Measurements from ENCODE around the gene SEC16A. TPM values are rescaled to one million over a fixed set of nuclear protein-coding genes. Genes with fewer than 3 reads are reported as not detected.

Gene SEC16A
- total and polyA plus RNA-seq, 2 donors (not counting 3 experiments of a cell fraction or from before 2014, with no cell fraction given), result 34.5 to 80.6 TPM

- Histone ChIP-seq H3K27me3 (ENCODE audit: control insufficient read depth in 2 of 2, insufficient read depth in 2 of 2, low read length in 2 of 2) (no peaks in the 10 kb centered on the region), H3K4me1 (ENCODE audit: control insufficient read depth, extremely low read depth, insufficient read depth, low read length) (peaks cover 13% of the 10 kb centered on the region), H3K9me3 (replicated peaks; ENCODE audit: control insufficient read depth, insufficient read depth, low read length) (no peaks in the 10 kb centered on the region), H4K20me1 (replicated peaks; ENCODE audit: control insufficient read depth, extremely low read depth, insufficient read depth, low read length) (no peaks in the 10 kb centered on the region), H3K9me1 (replicated peaks; ENCODE audit: control insufficient read depth, extremely low read depth, insufficient read depth, low read length) (no peaks in the 10 kb centered on the region), H2AFZ (ENCODE audit: low read depth, low read length) (no peak overlapping the region), H3K9ac (replicated peaks; ENCODE audit: extremely low read depth, insufficient read depth, low read length) (no peak overlapping the region), H3K36me3 (ENCODE audit: control insufficient read depth in 2 of 2, extremely low read depth in 1 of 2, insufficient read depth in 2 of 2, low read length in 2 of 2) (peaks cover 0 to 19% of the 10 kb centered on the region in 2 experiments), H3K4me3 (replicated peaks in 1 of 3; ENCODE audit: insufficient read depth in 1 of 3, low read depth in 1 of 3, low read length in 3 of 3) (no peak overlapping the region), H3K79me2 (ENCODE audit: control insufficient read depth, insufficient read depth, low read length) (peaks cover 14% of the 10 kb centered on the region), H3K4me2 (ENCODE audit: insufficient read depth, low read length) (no peak overlapping the region), H3K27ac (ENCODE audit: insufficient read depth, low read depth, low read length) (no peak overlapping the region)
- TF ChIP-seq MYC (IDR thresholded peaks at IDR 0.05; ENCODE audit: low read depth, low read length) (no peak), CTCF (IDR thresholded peaks at IDR 0.05; ENCODE audit: extremely low read depth in 1 of 2, insufficient read depth in 1 of 2, low read depth in 1 of 2, low read length in 2 of 2) (no peak), JUN (IDR thresholded peaks at IDR 0.05; ENCODE audit: borderline replicate concordance, insufficient read depth, insufficient read length, low read depth) (no peak), POLR2A (IDR thresholded peaks at IDR 0.05; ENCODE audit: low read depth, low read length) (no peak), EZH2 (IDR thresholded peaks at IDR 0.05; ENCODE audit: borderline replicate concordance, low read depth, low read length, severe bottlenecking) (no peak), FOS (IDR thresholded peaks at IDR 0.05; ENCODE audit: borderline replicate concordance, insufficient read depth, low read length) (no peak), GATA2 (IDR thresholded peaks at IDR 0.05; ENCODE audit: insufficient read depth, insufficient read length, low read depth, low read length) (no peak), MAX (IDR thresholded peaks at IDR 0.05; ENCODE audit: insufficient read depth, insufficient read length) (no peak), POLR2AphosphoS5 (IDR thresholded peaks at IDR 0.05; ENCODE audit: insufficient read depth, low read depth, low read length) (no peak)
- dilution Hi-C loops (cut with MboI; ENCODE audit: extremely low pct_ligation_motif_present, low sequenced_read_pairs), result no loop called here
- intact Hi-C loops (cut with micrococcal nuclease), result no loop called here
- DNase-seq (ENCODE audit: low read depth, low spot score) (no peak), FAIRE-seq (no peak)
- POLR2A ChIA-PET, result no interaction called here
- no TSS peak for BruUV-seq (replicated peaks)
- CTCF ChIA-PET, result no interaction called here
These were observed 78.1 kb downstream of the SEC16A start for GRCh38 chr9:136404801-136405136.

Data from endothelial cell of umbilical vein (primary cell).